8988T (cell line): ENCODE measurements around the gene XYLT2.

Source experiments
- DNase-seq: peaks from one replicate; pipeline ENCODE4 v3.0.0; 2011

The XYLT2 gene

GRCh38 chr17:50352072-50352692 lies 6.3 kb downstream of the XYLT2 start:
- no peak for DNase-seq

- DNase-seq: no peak
Measured at GRCh38 chr17:50352693-50353599, 7.0 kb downstream of the XYLT2 start.

GRCh38 chr17:50353600-50354195 lies 7.8 kb downstream of the XYLT2 start:
- DNase-seq: no peak

- no peak for DNase-seq
Measured at GRCh38 chr17:50354198-50354597, 8.3 kb downstream of the XYLT2 start.

- no peak for DNase-seq
Measured at GRCh38 chr17:50354776-50355175, 8.8 kb downstream of the XYLT2 start.

GRCh38 chr17:50355336-50355700 lies 9.4 kb downstream of the XYLT2 start:
- no peak for DNase-seq

DNA sequence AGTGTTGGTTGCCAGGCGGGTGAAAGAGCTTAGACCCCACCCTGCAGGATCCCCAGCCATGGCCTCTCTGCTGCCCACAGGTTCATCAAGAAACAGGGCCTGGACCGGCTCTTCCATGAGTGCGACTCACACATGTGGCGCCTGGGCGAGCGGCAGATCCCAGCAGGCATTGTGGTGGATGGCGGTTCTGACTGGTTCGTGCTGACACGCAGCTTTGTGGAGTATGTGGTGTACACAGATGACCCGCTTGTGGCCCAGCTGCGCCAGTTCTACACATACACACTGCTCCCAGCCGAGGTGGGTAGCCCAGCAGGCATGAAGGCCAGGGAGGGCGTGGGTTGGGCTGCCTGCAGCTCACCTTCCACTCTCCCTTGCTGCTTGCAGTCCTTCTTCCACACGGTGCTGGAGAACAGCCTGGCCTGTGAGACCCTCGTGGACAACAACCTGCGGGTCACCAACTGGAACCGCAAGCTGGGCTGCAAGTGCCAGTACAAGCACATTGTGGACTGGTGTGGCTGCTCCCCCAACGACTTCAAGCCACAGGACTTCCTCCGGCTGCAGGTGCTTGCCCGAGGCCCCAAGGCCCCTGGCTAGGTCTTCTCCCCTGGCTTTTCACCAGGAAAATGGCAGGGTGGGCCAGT lies 9.9 kb downstream of the XYLT2 start:
- DNase-seq: no peak

DNA sequence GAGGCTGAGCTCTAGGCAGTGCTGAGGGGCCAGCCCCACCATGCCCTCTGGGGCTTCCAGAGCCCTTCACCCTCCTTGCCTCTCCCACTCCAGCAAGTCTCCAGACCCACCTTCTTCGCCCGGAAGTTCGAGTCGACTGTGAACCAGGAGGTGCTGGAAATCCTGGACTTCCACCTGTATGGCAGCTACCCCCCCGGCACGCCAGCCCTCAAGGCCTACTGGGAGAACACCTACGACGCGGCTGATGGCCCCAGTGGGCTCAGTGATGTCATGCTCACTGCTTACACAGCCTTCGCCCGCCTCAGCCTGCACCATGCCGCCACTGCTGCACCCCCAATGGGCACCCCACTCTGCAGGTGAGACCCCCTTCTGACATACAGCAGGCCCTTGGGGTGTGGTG lies 10.5 kb downstream of the XYLT2 start:
- no peak for DNase-seq

GRCh38 chr17:50356892-50357510 lies 11.1 kb downstream of the XYLT2 start:
- DNase-seq: no peak

- DNase-seq: no peak
Measured at GRCh38 chr17:50358177-50358576, 12.3 kb downstream of the XYLT2 start.

- DNase-seq: no peak
Measured at GRCh38 chr17:50359005-50359699, 13.2 kb downstream of the XYLT2 start.

DNA sequence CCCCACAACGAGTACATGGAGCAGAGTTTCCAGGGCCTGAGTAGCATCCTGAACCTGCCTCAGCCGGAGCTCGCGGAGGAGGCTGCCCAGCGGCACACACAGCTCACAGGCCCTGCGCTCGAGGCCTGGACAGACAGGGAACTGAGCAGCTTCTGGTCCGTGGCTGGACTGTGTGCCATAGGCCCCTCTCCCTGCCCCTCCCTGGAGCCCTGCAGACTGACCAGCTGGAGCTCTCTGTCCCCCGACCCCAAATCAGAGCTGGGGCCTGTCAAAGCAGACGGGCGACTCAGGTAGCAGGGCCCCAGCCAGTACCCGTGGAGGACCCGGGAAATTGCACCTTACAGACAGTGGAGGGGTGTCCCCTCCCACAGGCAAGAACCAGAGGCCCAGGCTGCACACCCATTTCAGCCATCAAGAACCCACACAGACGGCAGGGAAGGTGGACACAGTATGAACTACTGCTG lies 14.1 kb downstream of the XYLT2 start:
- no peak for DNase-seq

- no peak for DNase-seq
Measured at GRCh38 chr17:50360486-50361115, 14.7 kb downstream of the XYLT2 start.

- DNase-seq: peak; percentile 83
Measured at GRCh38 chr17:50361561-50362480, 15.9 kb downstream of the XYLT2 start.

- no peak for DNase-seq
Measured at GRCh38 chr17:50362661-50363060, 16.7 kb downstream of the XYLT2 start.

DNA sequence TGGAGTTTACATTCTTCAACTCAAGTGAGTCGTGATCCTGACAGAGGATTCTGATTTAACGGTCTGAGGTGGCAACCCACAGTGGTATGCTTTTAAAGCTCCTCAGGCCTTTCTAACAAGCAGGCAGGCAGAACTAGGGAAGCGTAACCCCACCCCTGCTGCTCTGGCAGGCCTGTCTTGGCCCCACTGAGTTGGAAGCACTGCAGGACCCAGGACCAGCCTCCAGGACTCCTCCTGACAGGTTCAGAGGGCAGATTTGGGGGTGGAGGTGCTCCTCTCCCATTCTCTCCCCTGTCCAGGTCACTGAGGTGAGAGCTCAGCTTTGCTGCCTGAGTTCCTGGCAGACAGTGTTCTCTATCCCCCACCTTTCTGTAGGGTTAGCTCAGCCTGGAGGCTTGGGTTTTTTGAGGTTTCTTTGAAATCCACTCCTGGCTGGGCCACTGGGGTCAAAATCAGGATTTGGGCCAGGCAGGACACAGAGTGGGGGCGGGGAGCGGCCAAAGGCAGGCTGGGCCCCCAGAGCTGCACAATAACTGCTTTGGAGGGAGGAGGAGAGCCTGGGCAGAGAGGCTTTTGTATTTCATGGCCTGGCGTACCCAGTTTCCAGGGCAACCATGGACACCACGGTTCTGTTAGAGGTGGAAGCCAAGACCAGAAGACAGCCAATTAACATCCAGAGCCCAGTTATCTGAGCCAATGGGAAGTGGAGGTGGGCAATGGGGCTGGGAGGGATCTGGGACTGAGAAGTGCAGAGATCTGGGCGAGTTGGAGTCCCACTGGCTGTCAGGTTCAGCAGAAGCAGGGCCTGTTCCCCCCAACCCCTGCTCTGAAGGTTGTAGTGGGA lies 17.5 kb downstream of the XYLT2 start:
- DNase-seq: no peak

GRCh38 chr17:50364061-50364458 lies 18.1 kb downstream of the XYLT2 start:
- no peak for DNase-seq

GRCh38 chr17:50364715-50365114 lies 18.8 kb downstream of the XYLT2 start:
- peak; percentile 78 for DNase-seq

DNA sequence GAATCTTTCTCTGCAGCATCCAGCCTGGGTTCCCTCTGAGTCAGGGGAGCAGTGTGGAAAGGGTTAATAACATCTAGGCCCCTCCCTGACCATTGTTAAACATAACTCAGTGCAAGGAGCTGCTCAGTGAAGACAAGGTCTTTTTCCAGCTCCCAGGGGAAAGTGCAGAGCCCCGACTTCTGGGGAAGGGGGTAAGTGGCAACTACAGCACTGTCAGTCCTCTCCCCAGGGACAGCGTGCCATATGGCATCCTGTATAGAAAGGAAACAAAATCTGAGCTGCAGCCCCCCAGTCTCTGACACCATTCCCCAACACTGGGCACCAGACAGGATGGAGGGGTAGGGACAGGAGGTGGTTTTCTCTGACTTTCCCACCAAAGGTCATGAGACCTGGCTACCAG lies 19.2 kb downstream of the XYLT2 start:
- no peak for DNase-seq
